Neural progenitor cell (in vitro differentiated cells): ENCODE data around the gene VILL. TPM values are rescaled to one million over a fixed set of nuclear protein-coding genes. Genes with fewer than 3 reads are reported as not detected.

Experiments
- DNase-seq: peaks from one replicate; pipeline ENCODE4 v3.0.0-alpha.2; 2016; ENCODE audit warnings: low spot score
- H2AFZ ChIP-seq: fragments of 200-600 bp; sonication (generic); replicated peaks from 2 replicates; pipeline ENCODE4 v1.6.1; 2016; ENCODE audit warnings: antibody characterized with exemption
- H3F3A ChIP-seq: fragments of 200-600 bp; sonication (generic); 2 replicates; pipeline ENCODE4 v1.6.1; 2016; ENCODE audit warnings: antibody characterized with exemption, low read depth
- H3K27ac ChIP-seq: fragments of 200-600 bp; sonication (generic); 2 replicates; pipeline ENCODE4 v1.5.1; 2016; ENCODE audit warnings: mild to moderate bottlenecking
- H3K27me3 ChIP-seq: fragments of 200-600 bp; sonication (generic); 2 replicates; pipeline ENCODE4 v1.6.1; 2016; ENCODE audit warnings: mild to moderate bottlenecking, moderate library complexity
- H3K36me3 ChIP-seq: fragments of 200-600 bp; sonication (generic); 2 replicates; pipeline ENCODE4 v1.5.1; 2016
- H3K4me1 ChIP-seq: fragments of 200-600 bp; sonication (generic); 2 replicates; pipeline ENCODE4 v1.6.1; 2016; ENCODE audit warnings: mixed run types
- H3K4me2 ChIP-seq: fragments of 200-600 bp; sonication (generic); 2 replicates; pipeline ENCODE4 v1.6.1; 2016
- H3K4me3 ChIP-seq: fragments of 200-600 bp; sonication (generic); 2 replicates; pipeline ENCODE4 v1.5.1; 2016
- H3K79me2 ChIP-seq: fragments of 200-600 bp; sonication (generic); 2 replicates; pipeline ENCODE4 v1.6.1; 2016; ENCODE audit warnings: low read depth
- H3K9ac ChIP-seq: fragments of 200-600 bp; sonication (generic); 2 replicates; pipeline ENCODE4 v1.6.1; 2016
- H3K9me3 ChIP-seq: fragments of 200-600 bp; sonication (generic); 2 replicates; pipeline ENCODE4 v1.5.1; 2016; ENCODE audit warnings: low read depth
- H4K20me1 ChIP-seq: fragments of 200-600 bp; sonication (generic); 2 replicates; pipeline ENCODE4 v1.6.1; 2016; ENCODE audit warnings: low read depth
- H3K27ac Mint-ChIP-seq: 3 replicates; pipeline ENCODE4 v1.8.0; 2021; ENCODE audit warnings: mixed read lengths
- H3K27me3 Mint-ChIP-seq: 2 replicates; pipeline ENCODE4 v1.8.0; 2022; ENCODE audit warnings: low read depth, mild to moderate bottlenecking, inconsistent platforms, moderate library complexity, mixed read lengths; ENCODE audit not compliant: insufficient read depth
- H3K36me3 Mint-ChIP-seq: 3 replicates; pipeline ENCODE4 v1.8.0; 2021; ENCODE audit warnings: mixed read lengths
- H3K4me1 Mint-ChIP-seq: 3 replicates; pipeline ENCODE4 v1.8.0; 2021; ENCODE audit warnings: mixed read lengths
- H3K4me3 Mint-ChIP-seq: 3 replicates; pipeline ENCODE4 v1.8.0; 2021; ENCODE audit warnings: mild to moderate bottlenecking, moderate library complexity, mixed read lengths
- H3K9me3 Mint-ChIP-seq: 3 replicates; pipeline ENCODE4 v1.8.0; 2020; ENCODE audit warnings: mixed read lengths
- EZH2 ChIP-seq: fragments of 200-600 bp; sonication (generic); IDR thresholded peaks from 2 replicates; pipeline ENCODE4 v1.6.1; 2017; ENCODE audit warnings: antibody characterized with exemption, mild to moderate bottlenecking, moderate library complexity
- EZH2phosphoT487 ChIP-seq: fragments of 200-600 bp; sonication (generic); IDR thresholded peaks from 2 replicates; pipeline ENCODE4 v1.6.1; 2017; ENCODE audit warnings: antibody characterized with exemption
- total RNA-seq: library from RNA; depleted of rRNA; stranded (reverse); fragments of >200 nt; gene quantifications from 2 replicates; pipeline ENCODE4 v1.2.3, GENCODE V29; 2015; ENCODE audit warnings: low replicate concordance
- TF ChIP-seq, protein P1 (sequence below): fragments of 200-600 bp; sonication (generic); IDR thresholded peaks from 2 replicates; pipeline ENCODE4 v1.5.1; 2017; ENCODE audit warnings: antibody characterized with exemption, mild to moderate bottlenecking

Gene VILL
- total RNA-seq, 1 donor from 2014 or later, result 4.9 TPM

DNA sequence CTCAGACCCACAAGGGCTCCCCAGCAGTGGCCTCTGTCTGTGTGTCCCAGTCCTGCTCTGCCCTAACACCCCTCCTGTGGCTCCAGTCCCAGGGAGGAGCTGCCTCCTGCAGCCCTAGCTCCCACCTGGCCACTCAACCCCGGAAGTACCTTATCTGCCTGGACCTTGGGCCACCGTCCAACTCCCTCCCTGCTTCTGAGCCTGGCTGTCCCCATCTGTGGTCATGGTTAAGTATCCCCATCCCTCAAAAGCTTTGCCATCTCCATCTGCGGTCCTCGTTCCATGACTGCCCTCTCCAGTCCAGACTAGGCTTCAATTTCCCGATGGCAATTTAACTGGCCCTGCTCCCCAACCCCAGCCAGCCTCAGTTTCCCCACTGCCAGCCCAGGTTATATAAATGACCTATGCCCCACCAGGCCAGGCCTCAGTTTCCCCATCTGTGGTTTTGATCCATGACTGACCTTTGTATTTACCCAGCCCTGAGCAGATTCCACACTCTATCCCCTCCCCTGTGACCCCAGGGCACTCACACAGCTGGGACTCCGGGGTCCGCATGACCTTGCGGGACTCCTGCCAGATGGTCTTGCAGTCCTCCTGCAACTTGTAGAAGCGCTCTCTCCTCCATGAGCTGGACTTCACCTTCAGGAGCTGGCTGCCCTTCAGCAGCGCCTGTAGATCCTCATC, 29.2 kb downstream of the VILL start:
- Histone ChIP-seq H3K4me3 (no peak overlapping the region), H3K27ac (no peak overlapping the region), H3K4me2 (no peak overlapping the region), H3K36me3 (no peaks in the 10 kb centered on the region), H4K20me1 (peaks cover 39% of the 10 kb centered on the region), H3K4me1 (no peaks in the 10 kb centered on the region), H3K27me3 (peaks cover 4% of the 10 kb centered on the region), H3K9ac (no peak overlapping the region), H3K9me3 (no peaks in the 10 kb centered on the region), H2AFZ (no peak overlapping the region), H3K79me2 (peaks cover 10% of the 10 kb centered on the region), H3F3A (peaks cover 8% of the 10 kb centered on the region)
- no peaks in the 10 kb centered on the region for H3K9me3 Mint-ChIP-seq
- DNase-seq, result no peak
- peaks cover 7% of the 10 kb centered on the region for H3K27me3 Mint-ChIP-seq
- TF ChIP-seq, protein P1, sequence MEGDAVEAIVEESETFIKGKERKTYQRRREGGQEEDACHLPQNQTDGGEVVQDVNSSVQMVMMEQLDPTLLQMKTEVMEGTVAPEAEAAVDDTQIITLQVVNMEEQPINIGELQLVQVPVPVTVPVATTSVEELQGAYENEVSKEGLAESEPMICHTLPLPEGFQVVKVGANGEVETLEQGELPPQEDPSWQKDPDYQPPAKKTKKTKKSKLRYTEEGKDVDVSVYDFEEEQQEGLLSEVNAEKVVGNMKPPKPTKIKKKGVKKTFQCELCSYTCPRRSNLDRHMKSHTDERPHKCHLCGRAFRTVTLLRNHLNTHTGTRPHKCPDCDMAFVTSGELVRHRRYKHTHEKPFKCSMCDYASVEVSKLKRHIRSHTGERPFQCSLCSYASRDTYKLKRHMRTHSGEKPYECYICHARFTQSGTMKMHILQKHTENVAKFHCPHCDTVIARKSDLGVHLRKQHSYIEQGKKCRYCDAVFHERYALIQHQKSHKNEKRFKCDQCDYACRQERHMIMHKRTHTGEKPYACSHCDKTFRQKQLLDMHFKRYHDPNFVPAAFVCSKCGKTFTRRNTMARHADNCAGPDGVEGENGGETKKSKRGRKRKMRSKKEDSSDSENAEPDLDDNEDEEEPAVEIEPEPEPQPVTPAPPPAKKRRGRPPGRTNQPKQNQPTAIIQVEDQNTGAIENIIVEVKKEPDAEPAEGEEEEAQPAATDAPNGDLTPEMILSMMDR, result no peak
- TF ChIP-seq EZH2phosphoT487, result no peak
- no peak for TF ChIP-seq EZH2
- H3K4me1 Mint-ChIP-seq, result peaks cover 4% of the 10 kb centered on the region
- peaks cover 19% of the 10 kb centered on the region for H3K36me3 Mint-ChIP-seq
- no peak overlapping the region for H3K27ac Mint-ChIP-seq
- H3K4me3 Mint-ChIP-seq, result no peak overlapping the region

DNA sequence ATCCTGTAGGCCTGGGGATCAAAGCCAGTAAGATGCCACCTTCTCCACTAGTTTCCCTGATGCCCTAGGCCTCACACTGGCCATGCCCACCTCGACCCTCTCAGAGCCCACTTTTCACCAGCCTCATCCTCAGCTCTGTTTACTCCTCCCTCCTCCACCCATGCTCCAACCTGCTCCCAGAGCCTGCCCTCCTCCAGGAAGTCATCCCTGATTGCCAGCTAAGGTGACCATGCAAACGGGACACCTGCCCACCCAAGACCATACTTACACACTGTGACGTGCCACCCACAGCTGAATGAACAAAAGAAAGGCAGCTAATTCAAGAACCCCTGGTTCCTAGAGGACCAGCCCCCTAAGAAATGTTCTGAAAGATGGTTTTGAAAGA, 29.7 kb downstream of the VILL start:
- no peak overlapping the region for H3K4me3 ChIP-seq
- no peaks in the 10 kb centered on the region for H3K4me1 ChIP-seq
- peaks cover 8% of the 10 kb centered on the region for H3F3A ChIP-seq
- no peak overlapping the region for H3K9ac ChIP-seq
- Mint-ChIP-seq H3K4me1 (peaks cover 5% of the 10 kb centered on the region), H3K9me3 (no peaks in the 10 kb centered on the region), H3K36me3 (peaks cover 13% of the 10 kb centered on the region), H3K27ac (no peak overlapping the region), H3K27me3 (peaks cover 7% of the 10 kb centered on the region), H3K4me3 (no peak overlapping the region)
- H3K27me3 ChIP-seq, result peaks cover 5% of the 10 kb centered on the region
- peaks cover 10% of the 10 kb centered on the region for H3K79me2 ChIP-seq
- no peak overlapping the region for H3K4me2 ChIP-seq
- H3K36me3 ChIP-seq, result no peaks in the 10 kb centered on the region
- H2AFZ ChIP-seq, result no peak overlapping the region
- TF ChIP-seq, protein P1, result no peak
- TF ChIP-seq EZH2 (no peak), EZH2phosphoT487 (no peak)
- no peak overlapping the region for H3K27ac ChIP-seq
- H4K20me1 ChIP-seq, result peaks cover 41% of the 10 kb centered on the region
- DNase-seq, result no peak
- H3K9me3 ChIP-seq, result no peaks in the 10 kb centered on the region

DNA sequence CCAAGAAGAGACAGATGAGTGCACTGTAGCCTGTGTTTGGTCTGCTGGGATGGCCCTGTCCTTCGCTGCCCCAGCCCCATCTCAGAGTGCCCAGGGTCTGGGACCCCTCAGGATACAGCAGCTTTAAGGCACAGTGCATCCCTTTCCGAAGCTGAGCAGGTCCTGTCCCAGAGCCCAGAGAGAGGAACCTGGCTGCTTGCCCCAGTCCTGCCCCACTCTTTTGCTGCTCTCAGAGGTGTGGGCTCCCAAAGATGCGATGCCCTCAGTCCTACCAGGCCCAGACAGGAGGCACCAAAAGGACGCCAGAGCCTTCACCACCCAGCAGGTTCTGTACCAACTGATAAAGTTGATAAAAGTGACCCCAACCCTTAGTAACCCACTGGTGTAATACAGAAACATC, 30.6 kb downstream of the VILL start:
- Histone ChIP-seq H4K20me1 (peaks cover 50% of the 10 kb centered on the region), H3K36me3 (no peaks in the 10 kb centered on the region), H3K27me3 (peaks cover 14% of the 10 kb centered on the region), H3K27ac (no peak overlapping the region), H3K4me3 (no peak overlapping the region), H3K4me2 (no peak overlapping the region), H3K79me2 (peaks cover 10% of the 10 kb centered on the region), H3K9me3 (no peaks in the 10 kb centered on the region), H2AFZ (no peak overlapping the region), H3F3A (peaks cover 8% of the 10 kb centered on the region), H3K4me1 (no peaks in the 10 kb centered on the region), H3K9ac (no peak overlapping the region)
- no peak for TF ChIP-seq EZH2phosphoT487
- TF ChIP-seq, protein P1, result no peak
- TF ChIP-seq EZH2, result no peak
- H3K27me3 Mint-ChIP-seq, result peaks cover 7% of the 10 kb centered on the region
- no peak for DNase-seq
- no peak overlapping the region for H3K4me3 Mint-ChIP-seq
- H3K4me1 Mint-ChIP-seq, result peaks cover 11% of the 10 kb centered on the region
- H3K36me3 Mint-ChIP-seq, result peaks cover 6% of the 10 kb centered on the region
- H3K9me3 Mint-ChIP-seq, result no peaks in the 10 kb centered on the region
- H3K27ac Mint-ChIP-seq, result peak overlapping the region; percentile 21
